Vein endothelial cell (primary cell): ENCODE results near the gene SHANK3. TPM values are rescaled to one million over a fixed set of nuclear protein-coding genes. Genes with fewer than 3 reads are reported as not detected.

Experiments used
- small RNA-seq: library from RNA; depleted of rRNA; stranded (forward); fragments of <200 nt; gene quantifications from one replicate; pipeline ENCODE3, GENCODE V24; 2012
- total RNA-seq: library from RNA; depleted of rRNA; stranded (reverse); fragments of >200 nt; gene quantifications from 2 replicates; pipeline ENCODE4 v1.2.3, GENCODE V29; 2012

Gene SHANK3
- 29.8 and 43.8 TPM in 2 replicates for total RNA-seq

GRCh38 chr22:50672471-50673230 lies at the start of gene SHANK3:
Gene SHANK3 (plus strand): TSS chr22:50672823.

GRCh38 chr22:50627642-50628542 lies 44.7 kb upstream of the SHANK3 start, which contains the start of gene ARSA:
Gene ARSA (minus strand): TSS chr22:50628152. CDS start chr22:50627779, 373 bp downstream.

Small RNA genes lying within 50 kb of the gene (small RNA-seq; reads per million reads assigned to genes)
- gene RF00019, result not detected
- gene RNU6-409P, result not detected

Other genes with a start within 250 kb of the SHANK3 start
- 50.7 and 68.9 TPM in 2 replicates for gene SBF1, start 197.8 kb upstream of the SHANK3 start, total RNA-seq
- gene ADM2, start 191.3 kb upstream of the SHANK3 start, total RNA-seq, result 0.48 and 0.65 TPM in 2 replicates
- gene MIOX, start 186.0 kb upstream of the SHANK3 start, total RNA-seq, result not detected in 2 replicates
- gene LMF2, start 165.1 kb upstream of the SHANK3 start, total RNA-seq, result 43.1 and 52.6 TPM in 2 replicates
- gene NCAPH2, start 164.6 kb upstream of the SHANK3 start, total RNA-seq, result 27.8 and 31.7 TPM in 2 replicates
- gene SCO2, start 147.2 kb upstream of the SHANK3 start, total RNA-seq, result 2.9 and 3.2 TPM in 2 replicates
- gene TYMP, start 142.8 kb upstream of the SHANK3 start, total RNA-seq, result 5.5 and 9.5 TPM in 2 replicates
- gene KLHDC7B, start 126.9 kb upstream of the SHANK3 start, total RNA-seq, result under 0.01 TPM in 1 of 2 replicates, not detected in the other
- gene SYCE3, start 109.9 kb upstream of the SHANK3 start, total RNA-seq, result not detected in 2 replicates
- 2.0 and 2.5 TPM in 2 replicates for gene CPT1B, start 94.4 kb upstream of the SHANK3 start, total RNA-seq
- 32.6 and 36.6 TPM in 2 replicates for gene CHKB, start 90.0 kb upstream of the SHANK3 start, total RNA-seq
- 0.10 and 0.33 TPM in 2 replicates for gene MAPK8IP2, start 72.0 kb upstream of the SHANK3 start, total RNA-seq
- gene ARSA, start 44.7 kb upstream of the SHANK3 start, total RNA-seq, result 20.8 and 41.5 TPM in 2 replicates
- gene ACR, start 65.4 kb downstream of the SHANK3 start, total RNA-seq, result 0.38 and 1.3 TPM in 2 replicates
- 13.5 and 16.0 TPM in 2 replicates for gene RABL2B, start 110.8 kb downstream of the SHANK3 start, total RNA-seq